Measurements from ENCODE around the gene PITPNM3.

Gene PITPNM3

DNA sequence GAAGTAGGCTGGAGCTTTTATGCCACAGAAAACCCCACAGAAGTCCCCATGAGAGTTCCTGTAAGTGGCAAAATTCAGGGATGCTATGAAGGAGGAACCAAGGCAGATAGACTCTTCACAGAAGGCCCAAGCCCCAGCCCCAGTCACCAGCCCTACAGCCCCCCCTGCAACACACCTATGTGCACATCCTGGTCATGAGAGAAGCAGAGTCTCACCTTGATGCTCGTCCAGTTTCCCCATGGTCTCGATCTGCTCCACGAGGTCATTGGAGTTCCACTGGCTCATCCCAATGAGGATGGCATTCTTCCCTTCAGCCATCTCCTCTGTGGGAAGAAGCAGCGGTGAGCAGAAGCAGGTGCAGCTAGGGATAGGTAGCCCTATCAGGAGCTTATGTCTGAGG lies 31.2 kb downstream of the PITPNM3 start:
- no peak for DNase-seq

DNA sequence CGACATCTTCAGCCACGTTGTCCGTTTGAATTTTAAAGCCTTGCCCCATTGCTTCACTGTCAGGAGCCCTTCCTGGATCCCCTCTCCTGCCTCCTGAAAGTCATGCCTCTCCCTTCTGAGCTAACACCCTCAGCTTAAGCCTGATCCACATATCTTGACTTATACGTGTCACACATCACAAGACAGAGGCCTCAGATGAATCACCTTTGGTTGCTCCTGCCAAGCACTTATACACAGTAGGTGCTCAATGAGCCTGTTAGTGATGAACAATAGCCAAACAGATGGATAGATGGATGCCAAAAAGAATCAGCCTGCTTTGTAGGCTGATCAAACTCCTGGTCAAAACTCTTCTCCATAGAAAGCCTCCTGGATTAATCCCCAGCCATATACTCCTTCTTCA lies 31.8 kb downstream of the PITPNM3 start:
- DNase-seq: no peak

DNA sequence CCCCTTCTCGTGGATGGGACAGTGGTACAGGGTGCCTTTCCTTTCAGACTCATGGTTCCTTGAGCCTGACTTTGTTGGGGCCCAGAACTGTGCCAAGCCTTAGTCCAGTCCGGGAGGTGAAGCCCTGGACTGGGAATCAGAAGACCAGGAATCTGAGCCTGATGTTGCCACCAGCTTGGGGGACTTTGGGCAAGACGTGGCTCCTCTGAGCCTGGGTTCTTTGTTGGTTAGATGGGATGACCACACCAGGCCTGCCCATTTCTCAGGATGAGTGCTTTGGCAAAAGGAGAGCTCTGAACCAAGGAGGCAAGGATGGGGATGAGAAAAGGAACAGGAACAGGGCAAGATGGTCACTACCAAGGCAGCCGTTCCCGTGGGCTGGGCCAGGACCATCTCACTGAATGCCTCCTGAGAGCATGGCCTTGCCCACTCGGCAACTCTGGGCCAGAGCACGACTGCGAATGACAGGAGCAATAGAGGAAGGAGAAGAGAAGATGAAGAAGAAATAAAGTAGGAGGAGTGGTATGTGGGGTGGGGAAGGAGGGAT lies 32.5 kb downstream of the PITPNM3 start:
- no peak for DNase-seq

DNA sequence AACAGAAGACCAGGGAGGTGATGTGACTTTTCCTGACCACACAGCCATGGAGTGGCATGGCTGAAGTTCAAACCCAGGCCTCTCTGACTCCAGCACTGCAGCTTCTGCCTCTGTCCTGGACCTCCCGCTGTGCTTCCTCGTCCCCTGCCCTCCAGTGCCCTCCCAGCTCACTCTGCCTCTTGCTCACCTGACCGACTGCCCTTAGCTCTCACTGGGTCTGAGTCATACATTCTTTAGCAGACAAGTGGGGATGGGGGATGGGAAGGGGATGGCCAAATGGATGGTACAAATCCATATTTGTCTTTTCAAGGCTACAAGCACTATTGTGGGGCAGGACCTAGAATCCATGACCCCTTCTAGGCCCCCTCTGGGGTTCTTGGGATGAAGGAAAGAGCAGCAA lies 33.0 kb downstream of the PITPNM3 start:
- no peak for DNase-seq

DNA sequence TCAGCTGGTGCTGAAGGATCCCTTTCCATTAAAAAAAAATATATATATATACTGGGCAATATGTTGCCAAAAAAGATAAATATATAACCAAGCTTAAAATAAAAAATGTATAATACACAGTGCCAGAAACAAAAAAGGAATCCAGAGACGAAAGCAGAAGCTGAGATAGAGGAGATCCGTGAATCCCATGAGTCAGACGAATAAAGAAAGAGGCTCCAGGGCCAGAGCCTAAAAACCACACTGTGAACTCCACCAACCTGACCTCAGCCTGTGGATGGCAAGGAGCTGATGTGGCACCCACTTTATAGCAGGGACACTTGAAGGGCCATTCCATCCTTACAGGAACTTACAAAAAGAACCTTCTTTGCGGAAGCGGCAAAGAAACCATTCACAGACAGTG lies 34.8 kb downstream of the PITPNM3 start:
- DNase-seq: no peak

DNA sequence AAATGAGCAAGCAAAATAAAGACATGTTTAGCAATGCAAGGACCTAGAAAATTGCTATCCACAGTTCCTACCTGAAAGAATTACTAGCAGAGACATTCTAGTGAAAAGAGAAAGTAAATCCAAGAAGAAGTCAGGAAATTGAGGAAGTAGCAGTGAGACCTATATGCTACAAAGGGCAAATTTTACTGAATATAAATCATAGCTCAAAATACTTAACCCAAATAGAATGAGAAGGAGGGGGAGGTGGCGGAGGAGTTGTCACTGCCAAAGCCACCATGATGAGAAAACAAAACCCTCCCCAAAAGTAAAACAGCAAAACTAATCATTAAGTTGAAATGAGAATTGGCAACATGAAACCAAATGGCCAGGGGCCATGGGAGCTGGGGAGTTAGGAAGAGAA lies 39.3 kb downstream of the PITPNM3 start:
- no peak for DNase-seq

DNA sequence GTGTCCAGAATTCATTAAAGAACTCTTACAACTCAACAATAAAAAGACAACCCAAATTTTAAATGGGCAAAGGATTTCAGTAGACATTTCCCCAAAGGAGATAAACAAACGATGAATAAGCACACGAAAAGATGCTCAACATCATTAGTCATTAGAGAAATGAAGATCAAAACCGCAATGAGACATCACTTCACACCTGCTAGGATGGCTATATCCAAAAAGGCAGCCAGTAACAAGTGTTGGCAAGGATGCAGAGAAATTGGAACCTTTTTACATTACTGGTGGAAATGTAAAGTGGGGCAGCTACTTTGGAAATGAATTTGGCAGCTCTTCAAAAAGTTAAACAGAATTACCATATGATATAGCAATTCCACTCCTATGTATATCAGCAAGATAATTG lies 42.0 kb downstream of the PITPNM3 start:
- DNase-seq: no peak

DNA sequence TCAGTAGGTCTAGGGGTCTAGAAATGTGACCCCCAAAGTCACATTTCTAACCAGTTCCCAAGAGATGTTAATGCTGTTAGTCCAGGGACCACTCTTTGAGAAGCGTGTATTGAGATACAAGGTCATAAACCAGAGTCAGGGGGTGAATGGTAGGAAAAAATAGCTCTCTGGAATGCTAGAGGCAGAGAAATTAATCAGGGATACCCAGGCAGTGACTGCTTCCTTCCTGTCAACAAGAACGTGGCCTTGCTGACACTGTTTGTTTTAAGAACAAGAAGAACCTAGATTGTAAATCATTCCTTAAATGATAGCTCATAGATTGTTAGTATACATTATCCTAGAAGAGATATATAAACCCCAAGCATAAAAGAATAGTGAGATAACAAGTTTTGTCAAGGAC lies 43.8 kb downstream of the PITPNM3 start:
- DNase-seq: no peak

DNA sequence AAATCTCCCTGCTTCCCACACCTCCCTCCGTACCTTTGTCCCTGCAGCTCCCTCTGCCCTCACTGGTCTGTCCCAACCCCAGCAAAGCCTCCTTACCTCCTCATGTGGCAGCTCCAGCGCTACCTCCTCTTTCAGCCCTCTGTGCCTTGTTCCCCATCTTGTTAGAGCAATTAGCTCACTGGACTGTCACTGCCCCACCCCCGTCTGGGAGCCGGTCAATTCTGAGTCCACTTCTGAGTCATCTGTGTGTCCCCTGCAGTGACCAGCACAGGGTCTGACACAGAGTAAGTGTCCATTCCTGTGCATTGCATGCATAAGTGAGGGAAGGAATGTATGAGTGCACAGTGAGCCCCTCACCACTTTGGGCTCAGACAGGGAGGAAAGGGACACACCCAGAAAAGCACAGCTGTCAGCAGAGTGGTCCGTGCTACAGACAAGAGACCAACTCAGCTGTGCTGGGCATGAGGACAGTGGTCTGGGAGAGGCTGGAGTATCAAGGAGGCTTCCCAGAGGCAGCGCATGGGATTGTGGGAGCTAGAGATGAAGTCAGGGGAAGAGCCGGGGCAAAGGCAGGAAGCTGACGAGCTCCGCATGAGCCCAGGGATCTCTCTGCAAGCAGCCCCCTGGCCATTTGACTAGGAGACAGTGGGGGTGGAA lies 45.9 kb downstream of the PITPNM3 start:
- DNase-seq: no peak

DNA sequence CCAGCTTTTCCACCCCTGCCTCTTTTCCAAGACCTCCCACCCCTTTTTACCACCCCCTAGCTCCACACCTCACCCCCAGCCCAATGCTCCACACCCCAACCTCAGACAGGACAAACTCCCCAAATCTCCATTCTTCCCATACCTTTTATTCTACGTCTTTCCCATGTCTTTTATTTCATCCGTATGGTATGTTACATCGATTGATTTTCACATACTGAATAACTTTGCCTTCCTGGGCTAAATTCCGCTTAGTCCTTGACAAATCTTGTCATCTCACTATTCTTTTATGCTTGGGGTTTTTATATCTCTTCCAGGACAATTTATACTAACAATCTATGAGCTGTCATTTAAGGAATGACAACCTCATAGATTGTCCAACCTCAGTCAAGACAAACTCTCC lies 46.4 kb downstream of the PITPNM3 start:
- DNase-seq: no peak

DNA sequence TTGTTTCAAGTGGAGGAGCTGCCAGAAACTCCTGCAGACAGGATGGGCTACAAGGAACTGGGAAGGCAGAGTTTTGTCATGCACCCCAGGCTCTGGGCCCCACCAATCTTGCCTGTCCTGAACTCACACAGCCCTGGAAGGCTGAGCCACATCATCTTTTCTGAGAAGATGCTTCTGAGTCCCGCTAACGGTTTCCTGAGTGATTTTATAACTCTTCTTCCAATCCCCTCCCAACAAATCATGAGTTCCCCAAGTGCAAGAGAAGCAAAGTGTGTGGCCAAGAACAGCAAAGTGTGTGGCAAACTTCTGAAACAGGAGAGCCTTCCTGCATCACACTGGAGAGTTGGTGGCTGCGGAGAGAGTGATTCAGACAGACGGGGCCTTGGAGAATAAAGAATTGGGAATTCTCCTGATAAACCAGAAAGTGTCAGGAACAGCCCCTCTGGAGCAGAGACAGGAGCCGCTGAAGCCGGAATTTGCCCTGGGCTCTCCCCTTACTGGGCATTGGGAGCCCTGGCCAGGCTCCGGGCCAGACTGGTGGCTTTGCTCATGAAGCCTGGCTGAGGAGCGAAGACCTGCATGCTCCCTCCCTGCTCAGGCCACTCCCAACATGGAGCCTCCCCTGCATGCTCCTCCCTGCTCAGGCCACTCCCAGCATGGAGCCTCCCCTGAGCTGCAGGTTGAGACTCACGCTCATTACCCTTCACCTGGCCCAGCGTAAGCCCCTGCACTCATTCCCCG lies 47.2 kb downstream of the PITPNM3 start:
- DNase-seq: no peak

DNA sequence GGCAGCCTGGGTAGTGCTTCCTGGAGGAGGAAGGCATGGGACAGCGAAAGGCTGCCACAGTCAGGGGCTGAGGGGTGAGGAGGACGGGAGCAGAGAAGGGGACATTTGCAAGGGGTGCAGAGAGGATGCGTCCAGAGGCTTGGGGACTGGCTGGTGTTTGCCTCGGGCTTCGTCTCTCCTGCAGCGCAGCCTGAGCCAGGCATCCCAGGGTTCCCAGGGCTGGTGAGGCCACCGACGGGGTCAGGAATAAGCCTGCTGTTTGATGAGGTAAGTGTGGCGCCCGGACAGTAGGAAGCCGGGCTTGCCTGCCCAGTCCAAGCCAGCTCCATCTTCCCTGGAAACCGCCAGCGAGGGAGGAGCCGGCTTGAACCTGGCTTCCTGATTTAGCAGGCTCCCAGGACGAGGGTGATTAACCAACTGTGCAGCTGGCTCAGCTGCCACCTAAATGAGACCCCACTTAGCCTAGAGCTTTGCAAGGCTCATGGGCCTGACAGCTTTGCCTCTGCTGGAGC lies 47.8 kb downstream of the PITPNM3 start:
- no peak for DNase-seq

DNA sequence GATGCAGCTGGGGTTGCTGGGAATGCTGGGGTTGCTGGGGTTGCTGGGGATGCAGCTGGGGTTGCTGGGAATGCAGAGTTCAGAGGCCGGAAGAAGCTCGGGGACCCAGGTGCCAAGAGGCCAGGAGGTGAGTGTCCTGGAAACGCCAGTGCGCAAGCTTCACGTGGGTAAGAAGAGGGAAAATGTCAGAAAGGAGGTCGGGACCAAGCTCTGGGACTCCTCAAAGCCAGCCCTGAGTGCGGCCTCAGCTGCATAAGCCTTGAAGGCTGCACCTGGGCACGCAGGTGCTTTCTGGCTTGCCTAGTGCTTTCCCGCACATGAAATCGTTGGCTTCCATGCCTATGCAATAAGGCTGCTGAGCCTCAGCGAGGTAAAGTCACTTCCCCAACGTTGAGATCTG lies 48.3 kb downstream of the PITPNM3 start:
- DNase-seq: no peak

DNA sequence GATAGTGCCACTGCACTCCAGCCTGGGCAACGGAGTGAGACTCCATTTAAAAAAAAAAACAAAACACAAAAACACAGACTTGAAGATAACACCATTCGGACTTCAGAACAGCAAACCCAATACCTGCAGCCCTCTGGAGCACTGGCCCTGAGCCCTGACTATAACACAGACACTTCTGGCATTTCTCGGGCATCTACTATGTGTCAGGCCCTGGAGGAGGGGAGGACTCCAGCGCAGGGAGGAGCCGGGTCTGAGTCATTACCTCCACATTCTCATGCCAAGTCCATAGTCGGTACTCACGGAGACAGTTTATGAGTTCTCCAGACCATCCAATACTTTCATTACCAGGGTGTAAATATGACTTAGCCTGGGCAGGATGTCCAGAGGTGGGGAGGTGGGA lies 48.8 kb downstream of the PITPNM3 start:
- no peak for DNase-seq

DNA sequence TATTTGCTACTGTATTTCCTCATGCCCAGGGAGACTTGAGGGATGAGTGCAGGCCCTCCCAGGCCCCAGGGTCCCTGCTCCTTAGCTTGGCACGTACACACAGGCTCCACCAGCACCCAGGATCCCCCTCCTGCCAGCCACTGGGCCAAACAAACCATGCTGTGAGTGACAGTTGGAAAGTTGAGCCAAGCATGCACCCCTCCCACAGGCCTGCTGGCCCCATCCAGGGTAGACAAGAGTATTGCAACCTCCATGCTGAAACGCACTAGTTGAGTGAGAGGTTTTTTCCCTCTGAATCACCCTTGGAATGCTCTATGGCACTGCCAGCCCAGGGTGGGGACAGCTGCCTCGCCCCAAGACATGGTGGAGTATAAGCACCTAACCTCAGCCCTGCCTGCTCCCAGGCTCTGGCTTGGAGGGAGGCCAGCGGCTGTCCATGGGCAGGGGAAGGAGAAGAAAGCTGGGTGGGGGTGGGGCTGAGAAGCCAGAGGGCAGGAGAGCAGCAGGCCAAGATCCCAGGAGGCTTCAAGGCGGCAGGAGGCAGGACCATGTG lies 49.6 kb downstream of the PITPNM3 start:
- DNase-seq: no peak

DNA sequence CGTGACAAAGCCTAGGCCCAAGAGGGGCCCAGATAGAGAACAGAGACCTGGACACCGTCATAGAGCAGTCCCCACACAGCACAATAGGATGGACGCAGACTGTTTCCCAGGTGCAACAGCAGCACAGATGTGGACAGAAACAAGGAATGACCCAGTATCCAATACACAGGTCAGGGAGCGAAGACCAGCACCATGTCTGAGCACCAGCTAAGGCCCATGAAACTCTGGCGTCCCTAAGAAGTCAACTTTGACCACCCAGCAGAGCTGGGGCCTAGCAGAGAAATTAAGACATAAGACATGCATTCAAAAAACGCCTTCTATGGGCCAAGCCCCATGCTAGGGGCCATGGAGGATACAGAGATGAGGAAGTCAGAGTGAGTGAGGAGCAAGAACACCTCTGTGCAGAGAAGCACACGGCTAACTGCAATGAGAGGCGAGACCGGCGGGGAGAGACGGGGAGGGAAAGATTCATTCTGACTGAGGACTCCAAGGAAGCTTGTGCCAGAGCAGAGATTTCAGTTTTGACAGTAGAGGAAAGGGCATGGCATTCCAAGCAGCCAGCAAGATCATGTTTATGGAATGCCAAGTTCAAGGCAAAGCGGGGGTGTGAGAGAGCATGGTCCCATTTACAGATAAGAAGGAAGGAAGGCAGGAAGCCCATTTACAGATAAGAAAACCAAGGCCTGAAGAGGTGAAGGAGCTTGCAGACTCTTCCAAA lies 50.8 kb downstream of the PITPNM3 start:
- no peak for DNase-seq

DNA sequence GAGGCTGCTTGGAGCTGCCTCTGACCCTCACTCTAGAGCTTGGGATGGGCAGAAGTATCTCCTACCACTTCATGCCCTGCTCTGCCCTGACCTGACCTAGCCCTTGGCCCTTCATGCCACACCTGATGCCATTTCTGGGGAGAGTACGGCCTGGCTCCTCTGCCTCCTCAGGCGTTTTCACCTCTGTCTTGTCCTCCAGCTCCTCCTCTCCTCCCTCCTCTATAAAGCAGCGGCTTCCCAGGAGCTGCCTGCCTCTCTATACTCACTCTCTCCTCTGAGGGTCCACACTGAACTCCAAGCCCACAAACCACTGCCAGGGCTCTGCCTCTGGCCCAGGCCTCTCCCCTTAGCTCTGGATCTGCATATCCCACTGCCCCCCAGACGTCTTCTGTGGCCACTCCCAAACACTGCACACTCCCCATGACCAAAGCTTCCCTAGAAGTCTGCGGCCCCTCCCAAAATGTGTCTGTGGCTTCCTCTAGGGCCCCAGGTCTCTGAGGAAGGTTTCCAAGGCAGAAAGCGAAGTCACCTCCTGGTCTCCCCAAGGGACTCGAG lies 52.6 kb downstream of the PITPNM3 start:
- DNase-seq: no peak

DNA sequence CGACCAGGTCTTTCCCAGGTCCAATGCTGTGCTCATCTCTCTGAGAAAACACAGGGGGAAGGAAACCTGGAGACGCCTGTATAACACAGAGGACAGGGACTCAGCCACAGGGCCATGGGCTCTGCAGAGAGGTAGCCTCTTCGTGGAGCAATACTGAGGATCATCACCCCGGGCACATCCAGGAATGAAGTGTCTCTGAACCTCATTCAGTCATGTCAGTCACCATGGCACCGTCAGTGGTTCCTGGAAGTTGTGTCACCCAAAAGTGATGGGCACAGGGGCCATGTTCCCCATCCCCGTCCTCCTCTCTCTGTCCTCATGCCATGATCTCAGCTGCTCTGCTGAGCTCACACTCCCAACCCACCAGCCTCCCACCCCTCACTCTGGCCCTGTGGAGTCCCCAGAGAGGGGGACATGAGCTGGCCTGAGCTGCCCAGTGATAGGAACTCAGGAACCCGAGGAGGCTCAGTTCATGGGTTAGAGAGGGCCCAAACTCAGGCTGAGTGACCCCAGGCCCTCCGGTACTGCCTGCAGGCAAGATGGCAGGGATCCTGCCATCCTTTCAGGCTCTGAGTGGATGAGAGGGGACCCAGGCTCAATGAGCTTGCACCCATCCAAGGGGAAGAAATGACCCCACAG lies 53.4 kb downstream of the PITPNM3 start:
- DNase-seq: no peak

DNA sequence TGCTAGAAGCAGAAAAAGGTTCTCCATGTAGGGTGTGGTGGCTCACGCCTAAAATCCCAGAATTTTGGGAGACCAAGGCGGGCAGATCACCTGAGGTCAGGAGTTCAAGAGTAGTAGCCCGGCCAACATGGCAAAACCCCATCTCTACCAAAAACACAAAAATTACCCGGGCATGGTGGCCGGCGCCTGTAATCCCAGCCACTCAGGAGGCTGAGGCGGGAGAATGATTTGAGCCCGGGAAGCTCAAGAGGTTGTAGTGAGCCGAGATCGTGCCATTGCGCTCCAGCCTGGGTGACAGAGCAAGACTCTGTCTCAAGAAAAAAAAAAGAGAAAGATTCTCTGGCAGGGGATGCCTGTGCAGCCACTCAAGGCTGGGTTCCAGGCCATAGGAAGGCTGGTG lies 54.2 kb downstream of the PITPNM3 start:
- DNase-seq: no peak

DNA sequence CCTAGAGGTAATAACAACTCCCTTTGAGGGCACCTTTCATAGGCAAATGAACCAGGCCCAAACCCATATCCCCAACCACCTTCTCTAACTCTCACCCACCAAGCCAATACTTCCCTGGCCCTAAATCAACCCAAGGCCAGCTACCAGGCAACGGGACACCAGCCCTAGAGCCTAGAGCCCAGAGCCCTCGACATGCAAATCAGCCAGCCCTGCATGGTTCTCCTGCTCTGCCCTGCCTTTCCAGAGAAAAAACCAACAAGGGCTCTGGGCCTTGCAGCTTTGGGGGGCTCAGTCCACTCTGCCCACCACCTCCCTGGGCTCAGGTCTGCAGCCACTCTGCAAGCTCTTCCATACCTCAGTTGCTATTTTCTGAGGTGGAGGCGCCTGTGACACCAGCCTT lies 55.0 kb downstream of the PITPNM3 start:
- DNase-seq: no peak

DNA sequence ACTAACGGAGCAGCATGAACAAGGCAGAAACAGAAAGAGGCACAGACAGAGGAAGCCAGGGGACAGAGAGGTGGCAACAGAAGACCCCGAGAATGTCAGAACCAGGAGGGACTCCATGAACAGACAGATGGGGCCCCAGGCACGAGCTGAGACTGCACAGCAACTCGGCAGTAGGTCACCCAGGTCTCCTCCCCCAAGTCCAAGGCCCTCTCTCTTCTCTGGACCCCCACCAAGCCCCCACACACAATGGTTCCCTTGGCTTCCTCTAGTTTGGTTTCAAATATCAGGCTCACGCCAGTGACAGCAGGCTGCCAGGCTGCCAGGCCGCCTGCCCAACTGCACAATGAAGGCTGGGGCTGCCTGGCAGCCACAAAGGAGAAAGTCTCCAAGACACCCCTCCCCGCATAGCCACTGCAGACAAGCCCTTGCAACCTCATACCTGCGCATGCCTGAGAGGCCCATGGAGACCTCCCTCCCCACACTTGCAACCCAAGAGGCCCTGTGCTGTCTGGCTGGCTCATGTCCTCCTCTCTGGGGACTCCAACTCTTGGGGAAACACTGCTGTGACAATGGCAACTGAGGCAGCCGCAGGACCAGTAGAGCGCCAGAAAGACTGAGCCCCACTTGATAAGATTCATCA lies 57.3 kb downstream of the PITPNM3 start:
- DNase-seq: no peak

DNA sequence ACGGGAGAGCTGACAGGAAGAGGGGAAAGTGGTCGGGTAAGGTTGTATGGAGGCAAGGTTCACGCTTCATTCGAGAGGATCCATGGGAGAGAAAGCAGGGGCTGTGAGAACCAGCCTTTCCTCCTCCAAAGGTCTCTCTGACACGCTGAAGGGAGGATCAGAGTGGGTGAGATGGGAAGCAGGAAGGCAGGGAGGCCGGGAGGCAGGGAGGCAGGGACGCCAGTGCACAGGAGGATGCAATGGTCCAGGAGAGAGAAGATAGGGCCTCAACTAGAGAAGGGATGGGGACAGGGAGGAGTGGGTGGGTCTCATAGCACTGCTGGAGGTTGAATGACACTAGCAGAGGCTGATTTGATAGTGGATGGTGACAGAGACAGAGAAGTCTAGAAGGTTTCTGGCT lies 58.0 kb downstream of the PITPNM3 start:
- no peak for DNase-seq
